Natural killer cell (primary cell): Measurements from ENCODE around the gene CDC73. TPM values are rescaled to one million over a fixed set of nuclear protein-coding genes. Genes with fewer than 3 reads are reported as not detected.
"Not testable (repeated sequence)": the region's sequence is repeated elsewhere in the genome, so short reads cannot be mapped to it uniquely, and the experiment has no call there.

ENCODE experiments used
- ATAC-seq, 3 donors: fragments of 150-1000 bp in 2 of 3; fragments of 200-7000 bp in 1 of 3; cut with Tn5 transposase; 1 replicate in 1 of 3; 2 replicates in 2 of 3; pipeline ENCODE4 v1.10.0; 2021; ENCODE audit warnings: mild to moderate bottlenecking in 2 of 3, moderate library complexity in 2 of 3
- DNase-seq, 2 donors: peaks; one replicate each; pipeline versions ENCODE4 v3.0.0 to v3.0.0-alpha.2; 2013 to 2021; ENCODE audit warnings: mixed read lengths in 1 of 2
- H3K27ac ChIP-seq: one replicate; pipeline ENCODE4 v1.5.1; 2013; ENCODE audit warnings: mild to moderate bottlenecking, low read length
- H3K27me3 ChIP-seq: one replicate; pipeline ENCODE4 v1.6.1; 2013; ENCODE audit warnings: low read length; ENCODE audit not compliant: control insufficient read depth, insufficient read depth
- H3K36me3 ChIP-seq: one replicate; pipeline ENCODE4 v1.6.1; 2013; ENCODE audit warnings: low read length; ENCODE audit not compliant: control insufficient read depth, insufficient read depth
- H3K4me1 ChIP-seq: one replicate; pipeline ENCODE4 v1.6.1; 2013; ENCODE audit warnings: low read length; ENCODE audit not compliant: control insufficient read depth, insufficient read depth
- H3K4me3 ChIP-seq: one replicate; pipeline ENCODE4 v1.5.1; 2013; ENCODE audit warnings: low read length
- H3K9me3 ChIP-seq: one replicate; pipeline ENCODE4 v1.6.1; 2013; ENCODE audit warnings: low read length; ENCODE audit not compliant: control insufficient read depth, insufficient read depth
- H3K27ac Mint-ChIP-seq, 2 donors: one replicate each; pipeline ENCODE4 v1.8.0; 2022; ENCODE audit warnings: mild to moderate bottlenecking in 2 of 2, mixed read lengths in 2 of 2, moderate library complexity in 1 of 2
- H3K27me3 Mint-ChIP-seq, 2 donors: one replicate each; pipeline ENCODE4 v1.8.0; 2022; ENCODE audit warnings: low read depth in 2 of 2, mixed read lengths in 2 of 2
- H3K36me3 Mint-ChIP-seq: one replicate; pipeline ENCODE4 v1.8.0; 2022; ENCODE audit warnings: mixed read lengths
- H3K4me1 Mint-ChIP-seq, 2 donors: one replicate each; pipeline ENCODE4 v1.8.0; 2022; ENCODE audit warnings: mixed read lengths in 2 of 2
- H3K4me3 Mint-ChIP-seq: one replicate; pipeline ENCODE4 v1.8.0; 2022; ENCODE audit warnings: mild to moderate bottlenecking, moderate library complexity, mixed read lengths
- H3K9me3 Mint-ChIP-seq, 2 donors: one replicate each; pipeline ENCODE4 v1.8.0; 2022; ENCODE audit warnings: mixed read lengths in 2 of 2
- CTCF ChIP-seq: fragments of 200-600 bp; IDR thresholded peaks from one replicate; pipeline ENCODE4 v1.8.0; 2022; ENCODE audit warnings: antibody characterized with exemption
- WGBS: methylation state at CpG from one replicate; pipeline ENCODE4 v1.1.7; 2013; ENCODE audit warnings: missing lambda C conversion rate; ENCODE audit not compliant: insufficient coverage; 5-methylcytosine and 5-hydroxymethylcytosine counted together
- intact Hi-C: fragments of 100-400 bp; cut with micrococcal nuclease; formaldehyde crosslinking; loops from one replicate; pipeline ENCODE4 v1.14.2; 2022
- total RNA-seq, 4 donors: library from RNA; stranded (reverse); fragments of 120-200 nt in 1 of 4; gene quantifications; one replicate each; pipeline versions ENCODE4 v1.2.3 to v1.2.4, GENCODE V29; 2013 to 2022

Gene CDC73
- total RNA-seq, 3 donors from 2014 or later (not counting 1 experiment from before 2014, with no cell fraction given) = 73.2 to 86.0 (median 82.6) TPM

DNA sequence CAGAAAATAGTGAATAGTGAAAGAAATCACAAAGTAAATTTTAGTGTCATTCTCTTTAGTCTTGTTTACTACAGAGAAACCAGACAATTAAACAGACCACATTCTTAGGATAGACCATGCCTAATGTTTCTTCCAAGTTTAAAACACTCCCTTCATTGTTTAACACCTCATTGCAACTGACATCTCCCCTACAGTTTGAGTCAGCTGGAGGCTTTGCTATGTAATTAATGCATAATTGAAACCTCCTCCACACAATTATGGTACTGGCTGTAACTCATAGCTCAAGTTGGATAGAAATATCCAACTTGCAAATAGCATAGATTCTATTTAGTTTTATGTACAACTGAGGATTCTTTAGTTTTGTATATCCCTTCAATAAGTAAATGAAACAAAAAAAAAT lies 99.8 kb downstream of the CDC73 start:
- peak overlapping the region in 1 of 2 donors; percentile 12 for H3K27ac Mint-ChIP-seq
- DNase-seq (no peak), ATAC-seq (no peak)
- no peaks in the 10 kb centered on the region for H3K4me1 ChIP-seq
- no peaks in the 10 kb centered on the region for H3K27me3 ChIP-seq
- no peaks in the 10 kb centered on the region for H3K36me3 Mint-ChIP-seq
- H3K4me3 Mint-ChIP-seq = no peak overlapping the region
- TF ChIP-seq CTCF = no peak
- H3K4me1 Mint-ChIP-seq = peaks cover 24 to 34% of the 10 kb centered on the region in 2 donors
- no peaks in the 10 kb centered on the region for H3K27me3 Mint-ChIP-seq
- intact Hi-C loops = no loop called here
- H3K36me3 ChIP-seq = peaks cover 8% of the 10 kb centered on the region
- H3K9me3 ChIP-seq = no peaks in the 10 kb centered on the region
- H3K9me3 Mint-ChIP-seq = no peaks in the 10 kb centered on the region
- H3K4me3 ChIP-seq = no peak overlapping the region
- H3K27ac ChIP-seq = no peak overlapping the region

GRCh38 chr1:193222056-193222615 lies 100.3 kb downstream of the CDC73 start:
- intact Hi-C loops = no loop called here
- no peaks in the 10 kb centered on the region for H3K9me3 Mint-ChIP-seq
- Histone ChIP-seq H3K4me3 (no peak overlapping the region), H3K4me1 (no peaks in the 10 kb centered on the region), H3K9me3 (no peaks in the 10 kb centered on the region), H3K36me3 (peaks cover 8% of the 10 kb centered on the region), H3K27me3 (no peaks in the 10 kb centered on the region), H3K27ac (no peak overlapping the region)
- DNase-seq (no peak), ATAC-seq (no peak)
- H3K36me3 Mint-ChIP-seq = no peaks in the 10 kb centered on the region
- no peak for TF ChIP-seq CTCF
- H3K27ac Mint-ChIP-seq = peak overlapping the region in 1 of 2 donors; percentile 12
- no peak overlapping the region for H3K4me3 Mint-ChIP-seq
- peaks cover 29 to 39% of the 10 kb centered on the region in 2 donors for H3K4me1 Mint-ChIP-seq
- 90% methylated on average over 5 of the region's 8 CpGs for WGBS
- H3K27me3 Mint-ChIP-seq = no peaks in the 10 kb centered on the region

GRCh38 chr1:193229136-193229535 lies 107.3 kb downstream of the CDC73 start:
- Histone ChIP-seq H3K9me3 (no peaks in the 10 kb centered on the region), H3K4me3 (no peak overlapping the region), H3K36me3 (peaks cover 3% of the 10 kb centered on the region), H3K4me1 (no peaks in the 10 kb centered on the region), H3K27me3 (no peaks in the 10 kb centered on the region), H3K27ac (no peak overlapping the region)
- TF ChIP-seq CTCF = no peak
- peaks cover 24% of the 10 kb centered on the region in 2 donors for H3K4me1 Mint-ChIP-seq
- no peak for DNase-seq
- H3K9me3 Mint-ChIP-seq = no peaks in the 10 kb centered on the region
- H3K4me3 Mint-ChIP-seq = no peak overlapping the region
- intact Hi-C loops = no loop called here
- H3K36me3 Mint-ChIP-seq = peaks cover 5% of the 10 kb centered on the region
- no peak for ATAC-seq
- no peak overlapping the region for H3K27ac Mint-ChIP-seq
- 91% methylated on average over 2 of the region's 3 CpGs for WGBS
- H3K27me3 Mint-ChIP-seq = no peaks in the 10 kb centered on the region

GRCh38 chr1:193231146-193231545 lies 109.3 kb downstream of the CDC73 start:
- H3K9me3 Mint-ChIP-seq, H3K27ac ChIP-seq, ATAC-seq, intact Hi-C loops, DNase-seq, H3K4me3 ChIP-seq, H3K27me3 ChIP-seq, H3K36me3 Mint-ChIP-seq, H3K36me3 ChIP-seq, H3K27ac Mint-ChIP-seq, H3K4me3 Mint-ChIP-seq, H3K4me1 ChIP-seq, H3K9me3 ChIP-seq, H3K27me3 Mint-ChIP-seq: not testable (repeated sequence)
- H3K4me1 Mint-ChIP-seq = peaks cover 13 to 15% of the 10 kb centered on the region in 2 donors
